Heart left ventricle (tissue), 13 donors: ENCODE results near the gene GPC6.

ENCODE experiments used
- POLR2A ChIP-seq, 2 donors: fragments of 450-650 bp; IDR thresholded peaks; one replicate each; pipeline ENCODE4 v1.6.1; 2017; ENCODE audit warnings: antibody characterized with exemption in 2 of 2, mild to moderate bottlenecking in 2 of 2, moderate library complexity in 2 of 2
- TF ChIP-seq, protein P1 (sequence below), 12 donors: fragments of 200-600 bp; sonication (generic) in 4 of 12; IDR thresholded peaks; one replicate each; pipeline versions ENCODE4 v1.5.0 to v1.8.0; 2018 to 2022; ENCODE audit warnings: antibody characterized with exemption in 12 of 12, mild to moderate bottlenecking in 5 of 12
- donor health status: ischemic (EF 13 %, LVEDD 7.1; RV severe dilation, severe dysfunction).
- donor health status: DM: no; HTN: yes; CAD: no.
- donor health status: DM: no; HTN: no; CAD: no.
- donor health status: ischemic (EF 25% LVEDD 6.9; RV normal size, moderate dysfunction).
- donor health status: ischemic (EF 25% LVEDD 5.7; RV mildly dilated, moderate dysfunction).
- donor health status: ischemic (EF 35%, LVEDD 5.7; RV mildly dilated, moderate dysfunction).
- donor health status: nonischemic (EF 11% LVEDD 7.7; RV severe dilation, severe dysfunction).
- donor health status: DM: yes; HTN: yes; CAD: no.
- donor health status: PGD.
- donor health status: ischemic (EF 29% LVEDD 5.4; RV normal size, mild dysfunction).
- donor health status: nonischemic (EF 23%, LVEDD 6.1; RV moderate dilation, normal function).

GRCh38 chr13:93511011-93511410 lies 284.4 kb downstream of the GPC6 start:
- TF ChIP-seq, protein P1, sequence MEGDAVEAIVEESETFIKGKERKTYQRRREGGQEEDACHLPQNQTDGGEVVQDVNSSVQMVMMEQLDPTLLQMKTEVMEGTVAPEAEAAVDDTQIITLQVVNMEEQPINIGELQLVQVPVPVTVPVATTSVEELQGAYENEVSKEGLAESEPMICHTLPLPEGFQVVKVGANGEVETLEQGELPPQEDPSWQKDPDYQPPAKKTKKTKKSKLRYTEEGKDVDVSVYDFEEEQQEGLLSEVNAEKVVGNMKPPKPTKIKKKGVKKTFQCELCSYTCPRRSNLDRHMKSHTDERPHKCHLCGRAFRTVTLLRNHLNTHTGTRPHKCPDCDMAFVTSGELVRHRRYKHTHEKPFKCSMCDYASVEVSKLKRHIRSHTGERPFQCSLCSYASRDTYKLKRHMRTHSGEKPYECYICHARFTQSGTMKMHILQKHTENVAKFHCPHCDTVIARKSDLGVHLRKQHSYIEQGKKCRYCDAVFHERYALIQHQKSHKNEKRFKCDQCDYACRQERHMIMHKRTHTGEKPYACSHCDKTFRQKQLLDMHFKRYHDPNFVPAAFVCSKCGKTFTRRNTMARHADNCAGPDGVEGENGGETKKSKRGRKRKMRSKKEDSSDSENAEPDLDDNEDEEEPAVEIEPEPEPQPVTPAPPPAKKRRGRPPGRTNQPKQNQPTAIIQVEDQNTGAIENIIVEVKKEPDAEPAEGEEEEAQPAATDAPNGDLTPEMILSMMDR (IDR thresholded peaks at IDR 0.05), result no peak
- TF ChIP-seq POLR2A (IDR thresholded peaks at IDR 0.05), result no peak
